ENCODE data around the gene STK10.
"Not testable (repeated sequence)": the region's sequence is repeated elsewhere in the genome, so short reads cannot be mapped to it uniquely, and the experiment has no call there.

STK10 gene

DNA sequence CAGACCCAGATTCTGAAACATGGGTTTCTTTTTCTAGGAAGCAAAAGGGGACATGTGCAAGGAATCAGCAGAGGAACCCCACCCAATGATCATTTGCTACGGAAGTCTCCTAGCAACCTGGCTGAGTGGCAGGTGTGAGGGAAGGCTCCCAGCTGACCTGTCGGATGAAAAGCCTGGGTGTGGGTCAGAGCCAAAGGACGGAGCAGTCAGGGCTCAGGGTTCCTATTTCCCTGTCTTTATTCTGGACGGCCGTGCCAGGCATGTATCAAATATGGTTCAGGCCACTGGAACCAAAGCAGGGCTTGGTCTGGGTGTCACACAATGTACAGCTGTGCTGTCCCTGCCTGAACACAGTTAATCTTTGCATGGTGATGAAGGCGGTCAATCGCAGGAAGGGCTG is 20.1 kb downstream of the STK10 start:
- no peak overlapping the region for H3K4me3 ChIP-seq (ENCODE audit: low read depth, low read length)

- no peak overlapping the region for H3K4me3 ChIP-seq (ENCODE audit: low read depth, low read length)
Observed at GRCh38 chr5:172166030-172166826, 21.8 kb downstream of the STK10 start.

- H3K4me3 ChIP-seq (ENCODE audit: low read depth, low read length) = no peak overlapping the region
Observed at GRCh38 chr5:172165465-172165864, 22.6 kb downstream of the STK10 start.

- H3K4me3 ChIP-seq (ENCODE audit: low read depth, low read length) = no peak overlapping the region
Observed at GRCh38 chr5:172164769-172165212, 23.2 kb downstream of the STK10 start.

- H3K4me3 ChIP-seq (ENCODE audit: low read depth, low read length) = no peak overlapping the region
Observed at GRCh38 chr5:172163346-172163745, 24.7 kb downstream of the STK10 start.

- H3K4me3 ChIP-seq (ENCODE audit: low read depth, low read length) = no peak overlapping the region
Observed at GRCh38 chr5:172162987-172163343, 25.1 kb downstream of the STK10 start.

GRCh38 chr5:172162323-172162986 is 25.6 kb downstream of the STK10 start:
- no peak overlapping the region for H3K4me3 ChIP-seq (ENCODE audit: low read depth, low read length)

- H3K4me3 ChIP-seq (ENCODE audit: low read depth, low read length) = no peak overlapping the region
Observed at GRCh38 chr5:172160506-172160905, 27.5 kb downstream of the STK10 start.

GRCh38 chr5:172159016-172159415 is 29.0 kb downstream of the STK10 start:
- H3K4me3 ChIP-seq (ENCODE audit: low read depth, low read length) = no peak overlapping the region

DNA sequence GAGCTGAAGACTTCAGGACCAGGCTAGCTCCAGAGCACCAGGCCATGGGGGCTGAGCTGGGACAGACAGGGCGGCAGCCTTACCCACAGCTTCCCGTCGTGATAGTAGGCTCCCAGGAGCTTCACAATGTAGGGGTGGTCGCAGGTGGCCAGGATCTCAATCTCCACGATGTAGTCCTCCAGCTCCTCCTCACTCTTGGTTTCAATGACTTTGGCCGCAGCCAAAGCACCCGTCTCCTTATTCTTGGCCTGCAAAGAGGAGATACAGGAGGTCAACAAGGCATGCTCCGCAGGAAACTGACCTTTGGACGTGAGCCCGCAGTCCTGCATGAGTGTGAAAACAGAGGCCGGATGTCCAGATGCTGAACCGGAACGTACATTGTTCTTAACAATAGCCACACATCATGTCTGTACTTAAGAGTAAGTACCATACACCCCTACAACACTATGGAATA is 31.5 kb downstream of the STK10 start:
- no peak overlapping the region for H3K4me3 ChIP-seq (ENCODE audit: low read depth, low read length)

GRCh38 chr5:172155101-172155500 is 32.9 kb downstream of the STK10 start:
- not testable (repeated sequence) for H3K4me3 ChIP-seq (ENCODE audit: low read depth, low read length)

DNA sequence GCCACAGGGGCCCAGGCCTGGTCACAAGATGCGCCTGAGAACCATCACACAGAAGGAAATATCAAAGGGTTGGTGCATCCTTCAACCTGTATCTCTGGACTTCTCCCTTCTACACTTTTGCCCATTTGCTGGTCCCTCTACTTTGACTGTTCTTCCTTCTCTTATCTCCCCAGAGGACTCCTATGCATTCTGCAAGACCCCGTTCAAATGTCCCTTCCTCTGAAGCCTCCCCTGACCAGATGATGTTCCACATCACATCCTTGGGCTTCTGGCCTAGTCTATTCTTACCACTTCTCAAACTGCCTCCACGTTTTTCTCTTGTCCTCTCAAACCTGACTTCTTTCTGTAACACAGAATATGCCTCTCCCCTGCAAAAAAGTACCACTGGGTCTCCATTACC is 34.3 kb downstream of the STK10 start:
- H3K4me3 ChIP-seq (ENCODE audit: low read depth, low read length) = no peak overlapping the region

DNA sequence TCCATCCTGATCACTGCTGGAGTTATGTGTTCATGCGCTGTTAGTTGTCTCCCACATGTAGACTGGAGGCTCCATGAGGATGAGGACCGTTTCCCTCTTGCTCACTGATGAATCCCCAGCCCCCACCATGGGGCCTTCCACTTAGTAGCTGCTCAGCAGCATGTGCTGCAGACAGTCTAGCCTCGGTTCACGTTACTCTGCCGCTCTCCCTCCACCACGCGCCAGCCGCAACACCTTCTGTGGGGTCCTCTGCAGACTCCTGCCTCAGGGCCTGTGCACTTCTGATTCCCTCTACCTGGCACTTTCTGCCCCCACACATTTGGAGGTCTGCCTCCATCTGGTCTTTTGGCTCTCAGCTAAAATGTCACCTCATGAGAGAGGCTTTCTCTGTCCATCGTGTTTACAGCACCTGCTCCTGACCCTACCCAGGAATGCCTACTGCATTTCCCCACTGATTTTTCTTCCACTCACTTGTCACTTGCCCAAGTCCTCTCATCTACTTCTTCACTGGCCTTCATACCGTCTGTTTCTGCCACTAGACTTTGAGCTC is 36.3 kb downstream of the STK10 start:
- no peak overlapping the region for H3K4me3 ChIP-seq (ENCODE audit: low read depth, low read length)

- H3K4me3 ChIP-seq (ENCODE audit: low read depth, low read length) = no peak overlapping the region
Observed at GRCh38 chr5:172150514-172151425, 37.3 kb downstream of the STK10 start.

GRCh38 chr5:172149481-172149880 is 38.5 kb downstream of the STK10 start:
- H3K4me3 ChIP-seq (ENCODE audit: low read depth, low read length) = not testable (repeated sequence)

- no peak overlapping the region for H3K4me3 ChIP-seq (ENCODE audit: low read depth, low read length)
Observed at GRCh38 chr5:172149073-172149472, 39.0 kb downstream of the STK10 start.

- H3K4me3 ChIP-seq (ENCODE audit: low read depth, low read length) = no peak overlapping the region
Observed at GRCh38 chr5:172148381-172148780, 39.6 kb downstream of the STK10 start.

- H3K4me3 ChIP-seq (ENCODE audit: low read depth, low read length) = no peak overlapping the region
Observed at GRCh38 chr5:172147857-172148256, 40.2 kb downstream of the STK10 start.

GRCh38 chr5:172146748-172147092 is 41.3 kb downstream of the STK10 start:
- no peak overlapping the region for H3K4me3 ChIP-seq (ENCODE audit: low read depth, low read length)

DNA sequence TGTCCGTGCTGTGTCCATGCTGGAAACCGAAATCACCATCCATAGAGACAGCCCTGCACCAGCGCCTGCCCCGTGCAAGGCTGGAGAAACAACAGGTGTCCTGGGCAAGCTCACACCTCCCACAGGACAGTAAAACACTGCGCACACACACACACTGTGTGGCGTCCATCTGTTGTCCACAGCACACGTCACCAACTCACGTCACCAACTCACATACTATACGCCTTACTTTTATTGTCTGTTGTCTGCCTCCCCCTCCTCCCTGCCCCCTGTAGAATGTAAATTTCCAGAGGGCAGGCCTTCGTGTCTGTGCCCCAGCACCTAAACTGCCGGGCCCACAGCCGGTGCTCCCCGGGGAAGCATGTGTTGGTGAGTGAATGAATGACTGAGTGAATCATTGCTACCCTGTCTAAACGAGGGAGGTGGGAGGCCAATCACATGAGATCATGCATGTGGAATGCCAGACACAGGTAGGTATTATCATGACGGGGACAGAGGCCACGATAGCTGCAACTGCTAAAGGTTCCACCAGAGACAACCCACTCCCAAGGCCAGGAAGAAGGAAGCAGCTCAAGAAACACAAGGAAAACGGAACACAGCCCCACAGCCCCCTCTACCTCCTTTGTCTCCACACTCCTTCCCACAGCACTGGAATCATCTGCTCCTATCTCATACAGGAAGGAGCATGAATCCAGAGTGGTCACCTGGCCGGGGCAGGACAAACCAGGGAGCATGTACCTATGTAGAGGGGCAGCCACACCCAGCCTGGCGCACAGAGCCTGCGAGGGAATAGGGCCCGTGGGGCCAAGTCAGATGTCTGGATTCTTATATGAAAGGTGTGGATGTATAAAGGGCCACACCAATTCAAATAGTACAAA is 41.9 kb downstream of the STK10 start:
- no peak overlapping the region for H3K4me3 ChIP-seq (ENCODE audit: low read depth, low read length)
